Activated CD8-positive, alpha-beta memory T cell treated with anti-CD3 and anti-CD28 coated beads for 36 hours (primary cell): ENCODE results near the gene RXFP4. TPM values are rescaled to one million over a fixed set of nuclear protein-coding genes. Genes with fewer than 3 reads are reported as not detected.

Experiments used
- CTCF ChIA-PET: fragments of 350-600 bp; sonication (Branson Sonifier 250); formaldehyde crosslinking; loops from one replicate; lab custom pipeline; 2021; ENCODE audit warnings: antibody characterized with exemption; lab: Charles Lee
- POLR2A ChIA-PET: fragments of 350-600 bp; sonication (Branson Sonifier 250); formaldehyde crosslinking; loops from one replicate; lab custom pipeline; 2021; ENCODE audit warnings: antibody characterized with exemption; lab: Charles Lee
- total RNA-seq, 2 experiments: library from RNA; stranded (reverse); gene quantifications; one replicate each; pipeline ENCODE4 v1.2.3, GENCODE V29; 2021

Gene RXFP4
- total RNA-seq, 2 experiments from 2014 or later, result not detected

DNA sequence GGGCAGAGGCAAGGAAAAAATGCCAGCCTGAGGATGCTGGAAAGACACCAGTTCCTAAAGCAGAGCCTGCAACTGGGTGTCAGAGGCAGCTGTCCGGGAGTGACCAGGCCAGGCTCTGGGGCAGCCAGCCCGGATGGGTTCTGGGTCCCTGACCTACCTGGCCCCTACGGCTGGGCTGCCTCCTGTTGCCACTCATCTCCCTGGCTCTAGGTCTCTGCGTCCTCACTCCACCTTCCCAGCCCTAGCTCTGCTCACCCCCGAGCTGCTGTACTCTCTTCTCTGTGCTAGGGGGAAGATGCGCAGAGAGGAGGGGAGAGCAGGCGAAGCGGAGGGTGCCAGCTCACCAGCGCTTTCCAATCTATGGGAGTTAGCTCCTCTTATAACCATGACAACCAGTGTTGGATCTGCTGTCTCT, 27.9 kb downstream of the RXFP4 start:
- POLR2A ChIA-PET, result no interaction called here

DNA sequence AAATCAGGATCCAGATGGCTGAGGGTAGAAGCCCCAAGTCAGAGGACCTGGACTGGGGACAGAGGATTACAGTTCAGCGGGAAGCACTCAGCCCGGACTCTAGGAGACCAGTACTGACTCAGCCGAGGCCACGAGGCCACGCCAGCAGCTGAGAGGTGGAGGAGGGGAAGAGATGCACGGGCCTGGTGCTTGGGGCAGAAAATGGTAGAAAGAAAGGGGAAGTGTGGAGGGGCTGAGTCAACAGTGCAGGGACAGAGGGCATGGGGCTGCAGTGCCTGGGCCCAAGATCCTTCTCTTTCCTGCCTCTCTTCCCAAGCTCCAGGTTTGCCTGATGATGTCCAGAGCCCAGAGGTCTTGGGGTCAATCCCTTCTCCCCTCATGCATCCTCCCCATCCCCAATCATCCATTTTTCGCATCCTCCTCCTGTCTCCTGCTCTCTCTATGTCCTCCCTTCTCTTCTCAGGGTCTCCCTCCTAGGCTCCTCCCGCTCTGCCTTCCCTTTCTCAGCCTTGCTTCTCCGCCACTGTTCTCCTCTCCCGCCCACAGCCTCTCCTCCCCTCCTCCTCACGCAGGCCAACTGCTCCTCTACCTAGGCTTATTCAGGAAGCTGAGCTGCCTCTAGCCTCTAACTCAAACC, 29.2 kb downstream of the RXFP4 start:
- CTCF ChIA-PET, result interaction anchor here (0.6 to 2.4 kb wide), 2 partner anchors 19 to 32 kb away, joined by 3 to 6 read pairs; no protein-coding TSS in a partner anchor
- POLR2A ChIA-PET, result no interaction called here

More for the DNA sequence above, 27.9 kb downstream of the RXFP4 start:
- CTCF ChIA-PET, result interaction anchor here (2.4 kb wide), 1 partner anchor 20 kb away, joined by 6 read pairs; no protein-coding TSS in a partner anchor

DNA sequence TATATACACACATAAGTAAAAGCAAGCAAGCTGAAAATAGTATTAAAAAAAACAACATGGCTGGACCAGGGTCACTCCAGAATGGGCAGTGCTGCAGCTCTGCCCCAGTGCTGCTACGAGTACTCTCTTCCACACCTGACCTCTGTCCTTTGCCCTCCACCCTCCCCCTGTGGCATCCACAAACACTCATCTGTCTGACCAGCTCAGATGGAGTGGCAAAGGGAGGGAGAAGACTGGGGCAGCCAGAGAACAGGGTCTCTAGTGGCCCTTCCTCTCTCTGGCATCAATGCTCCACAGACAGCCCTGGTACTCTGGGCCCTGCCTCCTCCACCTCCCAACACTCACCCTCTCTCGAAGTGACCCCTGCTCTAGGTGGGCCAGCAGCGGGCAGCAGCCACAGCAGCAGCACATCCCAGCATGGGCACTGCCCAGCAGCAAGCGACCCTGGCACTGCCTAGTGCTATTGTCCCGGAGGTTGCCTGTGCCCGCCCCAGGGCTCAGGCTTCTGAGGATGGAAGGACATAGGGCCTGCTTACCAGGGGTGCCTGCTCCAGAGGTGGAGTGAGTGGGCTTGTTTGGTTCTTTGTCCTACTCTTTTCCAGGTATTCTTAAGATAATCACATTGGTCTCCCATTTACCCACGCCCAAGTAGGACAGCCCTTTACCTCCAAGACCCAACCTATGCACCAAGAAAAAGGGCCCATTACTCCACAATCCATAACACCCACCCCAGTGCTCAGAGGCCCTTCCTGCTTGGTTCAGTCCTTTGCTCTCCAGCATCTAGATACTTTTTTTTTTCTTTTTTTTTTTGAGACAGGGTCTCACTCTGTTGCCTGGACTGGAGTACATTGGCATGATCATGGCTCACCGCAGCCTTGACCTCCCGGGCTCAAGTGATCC, 30.7 kb downstream of the RXFP4 start:
- CTCF ChIA-PET, result no interaction called here

DNA sequence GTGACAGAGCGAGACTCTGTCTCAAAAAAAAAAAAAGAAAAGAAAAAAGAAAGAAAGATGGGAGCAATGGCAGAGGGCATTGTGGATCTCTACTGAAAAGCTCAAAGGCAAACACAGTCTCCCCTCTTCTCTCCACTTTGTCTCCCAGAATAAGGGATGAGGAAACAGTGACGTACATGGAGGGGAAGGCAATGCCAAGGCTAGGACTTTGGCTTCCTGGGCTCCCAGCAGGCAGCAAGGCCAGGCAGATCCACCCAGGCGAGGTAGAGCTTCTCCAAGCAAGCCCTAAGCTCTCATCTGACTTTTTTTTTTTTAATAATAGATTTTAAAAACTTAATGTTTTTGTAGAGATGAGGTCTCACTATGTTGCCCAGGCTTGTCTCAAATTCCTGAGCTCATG, 32.3 kb downstream of the RXFP4 start:
- ChIA-PET POLR2A (interaction anchor here (0.5 kb wide), 2 partner anchors 51 to 336 kb away, joined by 3 read pairs; no protein-coding TSS in a partner anchor), CTCF (interaction anchor here (1.9 to 8.8 kb wide), 2 partner anchors 16 to 36 kb away, joined by 4 to 49 read pairs; no protein-coding TSS in a partner anchor)

More for the DNA sequence above, 30.7 kb downstream of the RXFP4 start:
- POLR2A ChIA-PET, result no interaction called here

DNA sequence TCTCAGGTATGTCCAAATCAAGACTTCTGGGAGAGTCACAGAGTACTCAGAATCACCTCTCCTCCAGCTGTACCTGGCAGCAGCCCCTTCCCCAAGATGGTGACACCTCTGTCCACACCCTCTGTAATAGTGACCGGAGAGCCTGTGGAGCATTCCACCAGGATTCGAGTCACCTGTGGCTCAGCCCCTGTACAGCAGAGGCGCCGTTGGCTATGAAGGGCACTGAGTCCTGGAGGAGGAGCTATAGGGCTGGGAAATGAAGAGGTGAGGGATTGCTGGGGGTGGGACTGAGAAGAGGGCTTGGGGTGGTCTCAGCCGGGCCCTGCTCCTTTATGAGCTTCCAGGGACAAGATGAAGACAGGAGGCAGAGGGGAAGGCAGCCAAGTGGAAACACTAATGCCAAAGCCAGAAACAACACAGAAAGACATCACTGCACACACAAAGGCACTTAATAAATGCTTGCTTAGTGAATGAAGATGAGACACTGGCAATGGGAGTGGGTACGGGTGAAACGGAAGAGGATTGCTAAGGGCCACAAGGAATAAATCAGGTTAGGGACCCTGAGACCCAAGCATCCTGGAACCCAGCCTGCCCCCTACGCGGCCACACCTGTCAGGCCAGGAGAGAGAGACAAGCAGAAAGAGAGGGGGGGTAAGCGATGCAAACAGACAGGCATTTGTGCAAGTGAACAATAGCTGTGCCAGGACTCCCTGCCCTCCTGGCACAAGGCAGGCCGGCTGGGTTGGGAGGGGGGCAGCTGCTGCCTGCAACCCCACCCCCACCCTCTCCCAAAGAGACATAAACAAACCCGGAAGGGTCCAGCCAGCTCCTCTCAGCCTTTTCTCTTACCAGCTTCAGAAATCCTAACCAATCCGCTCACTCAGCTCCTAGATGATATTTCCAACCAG, 33.0 kb downstream of the RXFP4 start:
- POLR2A ChIA-PET, result interaction anchor here (0.5 to 1.0 kb wide), 4 partner anchors 16 to 336 kb away, joined by 3 to 5 read pairs (median 3); partner anchors contain the start of gene KHDC4
- CTCF ChIA-PET, result interaction anchor here (1.9 to 8.8 kb wide), 2 partner anchors 15 to 36 kb away, joined by 4 to 49 read pairs; no protein-coding TSS in a partner anchor

DNA sequence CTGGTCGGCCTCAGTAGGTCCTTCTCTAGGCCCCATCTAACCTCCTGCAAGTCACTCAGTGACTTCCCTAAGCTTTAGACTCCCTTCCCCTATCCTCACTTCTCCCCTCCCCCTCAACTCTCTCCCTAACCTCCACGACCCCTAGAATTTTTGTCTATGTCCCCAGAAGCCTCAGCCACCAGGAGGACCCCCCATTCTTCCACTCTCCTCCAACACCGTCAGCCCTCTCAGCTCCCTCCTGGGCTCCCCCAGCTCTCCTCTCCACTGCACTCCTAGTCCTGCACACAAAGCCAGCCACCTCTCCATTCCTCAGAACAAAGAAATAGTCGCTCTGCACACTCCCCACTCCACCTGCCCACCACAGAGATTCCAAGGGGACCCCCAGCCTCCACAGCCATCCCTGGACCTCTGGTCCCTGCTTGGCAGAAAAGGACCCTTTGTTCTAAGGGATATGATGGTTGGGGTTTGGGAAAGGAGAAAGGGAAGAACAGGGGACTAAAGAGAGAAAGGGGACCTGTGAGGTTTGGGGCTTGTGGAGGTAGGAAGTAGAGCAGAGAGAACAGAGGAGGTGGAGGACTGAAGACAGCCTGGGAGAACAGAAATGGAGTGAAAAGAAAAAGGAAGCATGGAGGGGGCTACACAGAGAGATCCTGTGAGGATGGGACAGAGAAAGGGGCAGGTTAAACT, 34.1 kb downstream of the RXFP4 start:
- ChIA-PET CTCF (interaction anchor here (1.8 to 8.8 kb wide), 3 partner anchors 14 to 37 kb away, joined by 3 to 49 read pairs (median 4); no protein-coding TSS in a partner anchor), POLR2A (interaction anchor here (1.0 to 3.5 kb wide), 4 partner anchors 30 to 57 kb away, joined by 3 to 19 read pairs (median 6); partner anchors contain the start of gene KHDC4)

DNA sequence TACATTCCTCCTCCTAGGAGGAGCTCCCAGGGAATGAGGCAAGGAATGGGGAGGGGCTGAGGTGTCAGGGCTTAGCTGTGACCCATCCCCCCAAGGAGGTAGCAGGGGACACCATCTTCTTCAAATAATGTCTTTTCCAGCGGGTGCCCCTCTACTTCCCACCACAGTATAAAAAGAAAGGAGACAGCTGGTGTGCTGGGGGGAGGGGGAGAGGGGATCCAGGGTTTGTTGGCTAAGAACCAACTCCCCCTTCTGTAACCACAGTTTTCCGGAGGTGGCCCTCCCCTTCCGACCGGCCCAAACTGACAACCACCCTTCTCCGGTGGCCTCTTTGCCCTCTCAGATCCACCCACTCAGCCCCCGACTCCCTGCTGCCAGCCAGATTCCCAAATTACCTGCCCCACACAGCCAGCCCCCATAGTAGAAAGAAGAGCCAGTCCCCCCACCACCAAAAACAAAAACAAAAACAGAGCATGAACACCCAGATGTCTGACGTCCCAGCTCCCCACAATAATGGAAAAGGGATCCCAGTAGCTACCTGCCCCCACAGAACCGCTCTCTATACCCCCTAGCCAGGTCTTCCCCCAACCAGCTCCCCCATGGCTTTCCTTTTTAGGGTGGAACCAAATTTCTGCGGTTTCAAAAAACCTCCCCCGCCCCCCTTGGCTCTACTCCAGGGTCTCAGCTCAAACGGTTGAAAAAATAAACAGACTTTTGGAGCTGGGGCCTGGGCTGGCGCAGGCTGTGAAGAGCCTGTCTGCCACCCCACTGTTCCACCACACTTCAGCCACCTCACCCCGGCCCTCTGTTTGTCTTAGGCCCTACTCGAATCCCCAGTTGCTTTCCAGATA, 34.8 kb downstream of the RXFP4 start:
- ChIA-PET POLR2A (interaction anchor here (0.5 to 3.5 kb wide), 12 partner anchors 8 to 1015 kb away, joined by 3 to 19 read pairs (median 6); partner anchors contain the start of gene KHDC4), CTCF (interaction anchor here (1.2 to 8.8 kb wide), 6 partner anchors 13 to 90 kb away, joined by 3 to 49 read pairs (median 11); partner anchors contain the start of gene KHDC4)

DNA sequence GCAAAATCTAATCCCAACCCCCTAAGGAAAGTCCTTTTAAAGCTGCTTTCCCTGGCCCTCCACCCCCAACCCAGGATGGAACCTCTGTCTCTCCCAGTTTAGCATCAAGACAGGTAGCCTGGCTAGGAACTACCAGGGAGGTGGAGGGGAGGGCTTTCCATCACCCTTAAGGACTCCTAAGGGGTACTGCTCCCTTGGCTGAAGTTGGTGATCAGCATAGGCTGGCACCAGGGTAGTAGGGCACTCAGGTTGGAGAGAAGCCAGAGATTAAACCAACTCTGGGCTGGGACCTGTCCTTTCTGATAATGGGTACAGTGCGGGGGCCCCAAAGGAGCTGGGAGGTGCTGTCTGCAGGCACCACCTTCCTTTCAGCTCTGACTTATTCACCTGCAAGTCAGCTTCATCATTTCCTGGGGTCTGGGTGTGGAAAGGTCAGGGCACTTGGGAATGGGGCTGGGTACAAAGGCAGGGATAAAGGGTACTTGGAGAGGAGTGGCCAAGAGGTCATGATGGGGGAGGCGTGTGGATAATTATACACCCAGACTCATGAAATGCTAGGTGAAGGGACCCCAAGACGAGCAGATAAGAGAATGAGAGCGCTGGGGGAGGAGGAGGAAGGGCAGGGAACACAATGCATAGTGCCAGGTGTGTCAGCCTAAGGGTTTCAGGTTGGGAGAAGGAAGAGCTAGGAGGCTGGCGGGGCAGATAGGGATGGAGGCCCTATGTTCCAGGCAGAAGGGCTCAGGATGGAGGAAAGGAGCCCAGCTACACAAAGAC, 35.7 kb downstream of the RXFP4 start:
- ChIA-PET POLR2A (interaction anchor here (0.5 to 3.5 kb wide), 16 partner anchors 9 to 1016 kb away, joined by 3 to 22 read pairs (median 6); partner anchors contain the start of genes KHDC4 and RXFP4), CTCF (interaction anchor here (0.6 to 8.8 kb wide), 10 partner anchors 9 to 89 kb away, joined by 3 to 49 read pairs (median 4); partner anchors contain the start of gene KHDC4)

DNA sequence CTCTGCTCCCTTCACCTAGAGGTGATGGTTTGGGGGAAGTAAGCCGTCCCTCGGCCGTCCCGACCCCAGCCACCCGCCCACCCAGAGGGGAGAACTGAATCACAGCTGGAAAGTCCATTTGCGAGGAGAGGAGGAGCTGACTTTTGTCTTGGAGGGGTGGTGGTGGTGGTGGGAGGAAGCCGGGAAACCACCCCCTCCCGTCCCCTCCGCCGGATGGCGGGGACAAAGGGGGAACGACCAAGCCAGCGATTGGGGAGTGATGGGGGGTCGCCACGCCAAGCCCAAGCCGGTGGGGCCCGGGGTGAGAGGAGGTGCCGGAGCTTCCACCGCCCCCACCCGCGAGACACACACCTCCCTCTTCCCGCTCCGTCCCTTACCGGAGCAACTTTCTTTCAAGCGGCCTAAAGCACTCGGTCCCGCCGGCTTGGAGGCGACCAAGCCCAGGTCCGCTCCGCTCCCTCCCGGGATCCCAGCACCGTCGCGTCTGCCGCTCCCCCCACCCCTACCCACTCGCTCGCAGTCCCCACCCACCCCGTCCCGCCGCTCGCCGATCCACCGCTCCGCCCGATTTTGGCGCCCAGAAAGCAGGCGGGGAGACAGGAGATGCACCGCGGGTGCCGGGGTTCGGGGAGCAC, 36.4 kb downstream of the RXFP4 start:
- ChIA-PET POLR2A (interaction anchor here (0.5 to 3.5 kb wide), 16 partner anchors 10 to 471 kb away, joined by 3 to 22 read pairs (median 4); partner anchors contain the start of genes KHDC4 and RXFP4), CTCF (interaction anchor here (0.6 to 8.8 kb wide), 11 partner anchors 10 to 333 kb away, joined by 3 to 49 read pairs (median 6); partner anchors contain the start of genes KHDC4 and UBQLN4)

DNA sequence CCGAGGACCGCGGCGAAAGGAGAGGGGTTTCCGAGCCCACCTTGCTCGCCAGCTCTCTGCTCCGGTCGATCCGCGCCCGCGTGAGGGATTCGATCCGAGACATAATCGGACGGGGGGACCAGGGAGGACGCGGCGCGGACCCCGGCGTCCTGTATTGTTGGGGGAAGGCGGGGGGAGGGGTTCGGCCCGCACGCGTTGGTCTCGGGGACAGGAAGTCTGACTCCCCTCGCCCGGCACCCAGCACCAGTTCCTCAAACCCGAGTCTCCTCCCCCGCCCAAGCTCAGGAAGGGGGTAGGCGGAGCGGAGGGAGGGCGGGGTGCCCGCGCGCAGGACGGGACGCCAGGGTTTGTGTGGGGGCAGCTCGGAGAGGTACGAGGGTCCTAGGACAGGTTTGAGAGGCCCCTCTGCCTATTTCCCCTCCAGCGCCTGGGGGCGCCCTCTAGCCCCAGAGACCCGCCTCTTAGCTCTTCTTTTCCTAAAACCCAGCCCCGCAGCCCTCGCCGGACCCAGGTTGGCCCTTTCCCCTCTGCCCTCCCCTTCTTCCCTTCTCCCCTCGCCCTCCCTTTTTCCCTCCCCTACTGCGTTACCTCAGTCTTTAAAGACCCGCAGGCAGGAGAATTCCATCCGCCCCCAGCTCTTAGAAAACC, 37.0 kb downstream of the RXFP4 start, which contains the start of gene ARHGEF2:
Gene ARHGEF2, minus strand, starts transcription at position 223 of the 648 bp plus-strand sequence. Its CDS starts 120 bp downstream, at position 103.
- ChIA-PET POLR2A (interaction anchor here (0.6 to 3.5 kb wide), 11 partner anchors 11 to 98 kb away, joined by 3 to 22 read pairs (median 5); partner anchors contain the start of genes KHDC4 and RXFP4), CTCF (interaction anchor here (0.7 to 8.8 kb wide), 10 partner anchors 11 to 490 kb away, joined by 3 to 49 read pairs (median 8); partner anchors contain the start of genes KHDC4 and UBQLN4)

DNA sequence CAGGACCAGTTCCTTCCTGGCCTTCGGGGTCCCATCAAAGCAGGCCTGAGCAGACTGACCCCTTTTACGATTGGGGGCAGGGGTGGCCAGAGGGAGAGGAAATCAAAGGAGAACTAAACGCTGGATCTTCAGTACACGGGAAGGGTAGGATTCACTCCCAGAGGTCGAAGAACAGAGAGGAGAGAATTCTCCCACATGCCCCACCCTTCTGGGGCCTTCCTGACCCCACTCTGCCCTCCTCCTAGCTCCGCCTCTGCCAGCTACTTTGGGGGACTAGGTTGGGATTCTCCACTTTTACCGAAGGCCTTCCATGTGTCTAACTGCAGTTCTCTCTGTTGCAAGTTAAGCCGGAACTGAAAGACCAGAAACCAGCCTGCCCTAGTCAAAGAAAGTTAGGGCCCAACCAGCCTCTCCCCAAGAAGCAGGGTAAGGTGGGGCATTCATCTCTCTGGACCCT, 37.6 kb downstream of the RXFP4 start:
- ChIA-PET CTCF (interaction anchor here (0.7 to 8.8 kb wide), 7 partner anchors 11 to 491 kb away, joined by 3 to 49 read pairs (median 11); partner anchors contain the start of genes KHDC4 and UBQLN4), POLR2A (interaction anchor here (0.6 to 3.5 kb wide), 6 partner anchors 23 to 45 kb away, joined by 3 to 22 read pairs (median 10); partner anchors contain the start of genes KHDC4 and RXFP4)

DNA sequence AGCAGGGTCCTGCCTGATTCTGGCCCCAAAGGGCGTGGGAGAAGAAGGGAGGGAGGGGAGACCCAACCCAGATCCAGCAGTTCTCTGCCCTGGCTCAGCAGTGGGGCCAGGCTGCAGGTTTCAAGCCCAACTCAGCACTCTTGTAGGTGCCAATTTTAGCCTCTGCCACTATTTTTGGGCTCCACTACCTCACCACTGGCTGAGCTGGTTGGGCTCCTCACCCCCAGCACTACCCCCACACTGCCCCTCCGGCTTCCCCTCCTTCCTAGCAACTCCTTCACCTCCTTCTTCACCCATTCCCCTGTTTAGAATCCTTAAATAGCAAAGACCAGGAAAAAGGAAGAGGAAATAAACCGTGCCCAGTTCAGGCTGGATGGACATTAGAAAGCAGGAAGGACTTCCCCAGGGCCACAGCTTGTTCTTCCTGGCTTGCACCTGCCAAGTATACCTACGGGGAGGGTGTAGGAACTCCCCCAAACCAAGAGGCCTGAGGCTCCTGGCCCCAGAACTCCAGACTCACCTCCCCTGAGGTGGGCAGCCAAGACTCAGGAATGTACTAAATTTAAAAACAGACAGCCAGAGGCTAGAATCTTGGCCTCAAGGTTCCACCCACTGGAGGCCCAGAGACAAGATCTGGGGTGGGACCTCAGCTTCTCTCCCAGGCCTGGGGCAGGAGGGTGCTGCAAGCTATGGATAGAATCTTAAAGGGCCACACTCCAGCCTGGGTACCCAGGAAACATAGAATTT, 38.3 kb downstream of the RXFP4 start:
- ChIA-PET POLR2A (interaction anchor here (2.2 kb wide), 1 partner anchor 39 kb away, joined by 22 read pairs; the partner anchor contains the start of gene RXFP4), CTCF (interaction anchor here (1.8 to 8.8 kb wide), 3 partner anchors 10 to 74 kb away, joined by 6 to 49 read pairs (median 24); partner anchors contain the start of gene UBQLN4)
